ENCODE data around the gene SGCG.
"Not testable (repeated sequence)": the region's sequence is repeated elsewhere in the genome, so short reads cannot be mapped to it uniquely, and the experiment has no call there.

Gene SGCG

GRCh38 chr13:23289917-23290357 is 109.2 kb downstream of the SGCG start:
- no peak overlapping the region for H3K4me3 ChIP-seq (ENCODE audit: low read depth, low read length)
- no peak for TF ChIP-seq CTCF (IDR thresholded peaks at IDR 0.05; ENCODE audit: low read depth, low read length, missing control alignments)
- no peak for DNase-seq (ENCODE audit: low read depth)

- no peak for DNase-seq (ENCODE audit: low read depth)
Observed at GRCh38 chr13:23292586-23292985, 111.8 kb downstream of the SGCG start.

GRCh38 chr13:23314837-23315236 is 134.1 kb downstream of the SGCG start:
- not testable (repeated sequence) for DNase-seq (ENCODE audit: low read depth)

More at GRCh38 chr13:23292586-23292985, 111.8 kb downstream of the SGCG start:
- H3K4me3 ChIP-seq (ENCODE audit: low read depth, low read length), result no peak overlapping the region
- TF ChIP-seq CTCF (IDR thresholded peaks at IDR 0.05; ENCODE audit: low read depth, low read length, missing control alignments), result no peak

GRCh38 chr13:23319883-23320224 is 139.1 kb downstream of the SGCG start:
- no peak for TF ChIP-seq CTCF (IDR thresholded peaks at IDR 0.05; ENCODE audit: low read depth, low read length, missing control alignments)
- H3K4me3 ChIP-seq (ENCODE audit: low read depth, low read length), result no peak overlapping the region
- no peak for DNase-seq (ENCODE audit: low read depth)

More at GRCh38 chr13:23314837-23315236, 134.1 kb downstream of the SGCG start:
- H3K4me3 ChIP-seq (ENCODE audit: low read depth, low read length), result not testable (repeated sequence)

GRCh38 chr13:23320926-23321534 is 140.3 kb downstream of the SGCG start:
- no peak for DNase-seq (ENCODE audit: low read depth)
- no peak for TF ChIP-seq CTCF (IDR thresholded peaks at IDR 0.05; ENCODE audit: low read depth, low read length, missing control alignments)
- H3K4me3 ChIP-seq (ENCODE audit: low read depth, low read length), result peak overlapping the region; percentile 51

- DNase-seq (ENCODE audit: low read depth), result no peak
- no peak for TF ChIP-seq CTCF (IDR thresholded peaks at IDR 0.05; ENCODE audit: low read depth, low read length, missing control alignments)
- H3K4me3 ChIP-seq (ENCODE audit: low read depth, low read length), result peak overlapping the region; percentile 51
Observed at GRCh38 chr13:23321535-23322241, 140.9 kb downstream of the SGCG start.

- no peak for DNase-seq (ENCODE audit: low read depth)
- H3K4me3 ChIP-seq (ENCODE audit: low read depth, low read length), result no peak overlapping the region
- no peak for TF ChIP-seq CTCF (IDR thresholded peaks at IDR 0.05; ENCODE audit: low read depth, low read length, missing control alignments)
Observed at GRCh38 chr13:23322353-23323336, 141.9 kb downstream of the SGCG start.

Data from GM12864 (cell line).